NCI-H524 (cell line): ENCODE results near the gene ANXA9.

Experiments used
- DNase-seq, 2 experiments: peaks; one replicate each; lab custom pipeline; 2025; lab: John Stamatoyannopoulos, UW

ANXA9 gene

GRCh38 chr1:150981805-150982712 lies at the start of gene ANXA9:
Gene ANXA9, plus strand, starts transcription at chr1:150982292. Its CDS starts 814 bp downstream, at chr1:150983106.
- DNase-seq, result no peak

GRCh38 chr1:150944856-150945255 lies 37.2 kb upstream of the ANXA9 start:
- no peak for DNase-seq

DNA sequence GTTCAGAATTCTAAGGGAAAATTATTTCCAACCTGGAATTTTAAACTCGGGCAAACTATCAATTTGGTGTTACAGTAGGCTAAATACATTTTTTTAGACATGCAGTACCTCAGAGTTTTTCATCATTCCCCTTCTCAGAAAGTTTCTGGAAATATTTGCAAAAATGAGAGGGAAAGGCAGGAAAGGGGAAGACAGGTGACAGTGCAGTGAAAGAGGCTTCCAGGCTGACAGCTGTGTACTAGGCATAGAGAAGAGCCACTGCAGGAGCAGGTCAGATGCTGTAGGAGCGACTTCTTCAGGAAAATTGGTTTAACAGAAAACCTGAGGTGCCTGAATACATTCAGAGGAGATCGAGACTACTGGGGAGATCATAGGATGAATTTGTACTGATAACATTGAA lies 27.4 kb upstream of the ANXA9 start:
- no peak for DNase-seq

DNA sequence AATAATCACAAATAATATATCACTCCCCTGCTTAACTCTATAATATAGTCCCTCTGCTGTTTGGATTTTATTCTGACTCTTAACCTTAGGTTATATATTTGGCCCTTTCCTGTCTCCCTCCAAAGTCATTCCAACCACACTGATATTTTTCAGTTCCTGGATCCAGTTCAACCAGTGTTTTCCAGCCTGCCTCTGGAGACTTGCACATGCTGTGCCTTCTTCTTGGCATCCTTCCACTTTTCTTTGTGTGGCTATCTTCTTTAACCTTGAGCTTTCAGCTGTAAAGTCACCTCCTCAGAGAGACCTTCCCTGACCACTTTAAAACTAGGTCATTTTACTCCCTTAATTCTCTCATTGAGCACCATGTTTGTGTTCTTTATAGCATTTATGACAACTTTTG lies 26.8 kb upstream of the ANXA9 start:
- no peak for DNase-seq

GRCh38 chr1:150957666-150958065 lies 24.4 kb upstream of the ANXA9 start:
- DNase-seq, result no peak

GRCh38 chr1:150960646-150961045 lies 21.4 kb upstream of the ANXA9 start:
- DNase-seq, result no peak

DNA sequence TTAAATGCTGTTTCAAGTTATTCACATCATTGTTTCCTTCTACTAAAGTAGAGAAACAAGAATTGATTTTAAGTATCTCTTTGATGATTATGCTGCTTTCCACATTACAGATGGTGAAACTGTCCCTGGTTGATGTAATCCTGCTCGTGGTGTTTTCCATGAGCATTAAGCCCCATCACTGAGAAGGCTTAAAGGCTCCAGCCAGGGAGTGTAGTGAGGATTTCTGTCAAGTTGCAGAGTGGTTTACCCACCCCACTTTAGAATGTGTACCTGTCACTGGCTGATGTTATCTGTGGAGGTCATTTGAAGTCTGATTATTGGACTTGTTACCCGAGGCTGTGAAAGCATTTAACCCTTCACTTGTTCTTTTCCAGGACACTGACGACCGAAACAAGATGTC lies 20.3 kb upstream of the ANXA9 start:
- peak in 1 of 2 experiments; percentile 12 for DNase-seq

- DNase-seq, result no peak
These were observed 18.6 kb upstream of the ANXA9 start for GRCh38 chr1:150963321-150964163.

DNA sequence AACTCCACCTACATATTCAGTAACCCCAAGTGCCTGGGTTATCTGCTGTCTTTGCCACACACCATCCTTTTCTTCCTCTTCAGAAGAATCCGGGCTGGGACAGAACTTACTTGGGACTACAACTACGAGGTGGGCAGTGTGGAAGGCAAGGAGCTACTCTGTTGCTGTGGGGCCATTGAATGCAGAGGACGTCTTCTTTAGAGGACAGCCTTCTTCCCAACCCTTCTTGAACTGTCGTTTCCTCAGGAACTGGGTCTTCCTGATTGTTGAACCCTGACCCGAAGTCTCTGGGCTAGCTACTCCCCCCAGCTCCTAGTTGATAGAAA lies 18.0 kb upstream of the ANXA9 start:
- no peak for DNase-seq

DNA sequence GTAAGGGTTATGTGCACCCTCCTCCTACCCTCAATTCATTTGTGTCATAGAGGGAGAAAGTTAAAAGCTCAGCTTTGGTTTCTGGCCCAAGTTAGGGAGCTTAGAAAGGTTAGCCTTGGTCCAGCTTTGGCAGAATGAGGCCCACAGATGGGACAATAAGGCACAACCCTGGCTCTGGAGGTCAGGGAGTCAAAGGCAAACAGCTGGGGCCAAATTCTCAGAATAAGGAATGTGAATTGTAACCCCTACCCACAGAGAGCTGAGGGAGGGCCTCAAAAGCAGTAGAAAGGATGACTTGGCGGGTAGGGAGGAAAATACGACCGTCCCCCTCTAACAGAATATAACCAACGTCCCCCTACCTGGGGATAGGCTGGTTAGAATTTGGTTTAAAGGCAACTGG lies 16.5 kb upstream of the ANXA9 start:
- no peak for DNase-seq

GRCh38 chr1:150966011-150966410 lies 16.1 kb upstream of the ANXA9 start:
- no peak for DNase-seq

GRCh38 chr1:150967936-150968335 lies 14.2 kb upstream of the ANXA9 start:
- no peak for DNase-seq

- no peak for DNase-seq
These were observed 13.6 kb upstream of the ANXA9 start for GRCh38 chr1:150968491-150968890.

GRCh38 chr1:150969626-150970025 lies 12.5 kb upstream of the ANXA9 start:
- no peak for DNase-seq

DNA sequence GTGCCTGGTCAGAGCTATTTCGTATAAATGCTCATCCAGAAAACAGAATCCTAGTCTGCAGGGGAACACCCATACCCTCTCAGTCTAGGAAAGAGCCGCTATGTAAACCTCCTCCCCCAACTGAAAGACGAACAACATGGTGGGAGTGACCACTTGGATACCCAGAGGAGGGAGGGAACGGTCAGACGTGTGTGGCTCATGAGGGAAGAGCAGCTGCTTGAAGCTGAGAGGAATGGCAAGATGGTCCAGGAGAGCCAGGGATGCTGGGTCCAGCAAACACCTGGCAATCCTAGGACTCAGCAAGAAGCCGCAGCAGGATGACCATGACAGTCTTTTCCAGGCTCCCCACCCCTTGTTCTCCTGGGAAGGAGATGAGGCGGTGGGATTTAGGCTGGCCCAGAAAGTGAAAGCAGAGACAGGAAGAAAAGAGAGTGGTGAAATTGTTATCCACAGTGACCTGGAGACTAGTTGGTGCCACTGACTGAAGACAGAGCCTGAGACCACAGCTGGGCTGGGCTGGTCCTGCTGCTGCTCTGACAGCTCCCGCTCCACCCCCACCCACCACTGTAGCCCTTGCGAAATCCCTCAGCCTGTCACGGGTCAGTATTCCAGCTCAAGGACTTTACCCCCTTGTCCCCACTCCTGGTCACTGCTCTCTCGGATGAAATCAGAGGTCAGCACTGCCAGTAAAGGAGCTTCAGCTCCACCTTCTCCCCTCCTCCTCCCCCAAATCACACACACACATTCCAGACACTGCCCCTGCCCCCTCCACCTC lies 11.1 kb upstream of the ANXA9 start:
- no peak for DNase-seq

DNA sequence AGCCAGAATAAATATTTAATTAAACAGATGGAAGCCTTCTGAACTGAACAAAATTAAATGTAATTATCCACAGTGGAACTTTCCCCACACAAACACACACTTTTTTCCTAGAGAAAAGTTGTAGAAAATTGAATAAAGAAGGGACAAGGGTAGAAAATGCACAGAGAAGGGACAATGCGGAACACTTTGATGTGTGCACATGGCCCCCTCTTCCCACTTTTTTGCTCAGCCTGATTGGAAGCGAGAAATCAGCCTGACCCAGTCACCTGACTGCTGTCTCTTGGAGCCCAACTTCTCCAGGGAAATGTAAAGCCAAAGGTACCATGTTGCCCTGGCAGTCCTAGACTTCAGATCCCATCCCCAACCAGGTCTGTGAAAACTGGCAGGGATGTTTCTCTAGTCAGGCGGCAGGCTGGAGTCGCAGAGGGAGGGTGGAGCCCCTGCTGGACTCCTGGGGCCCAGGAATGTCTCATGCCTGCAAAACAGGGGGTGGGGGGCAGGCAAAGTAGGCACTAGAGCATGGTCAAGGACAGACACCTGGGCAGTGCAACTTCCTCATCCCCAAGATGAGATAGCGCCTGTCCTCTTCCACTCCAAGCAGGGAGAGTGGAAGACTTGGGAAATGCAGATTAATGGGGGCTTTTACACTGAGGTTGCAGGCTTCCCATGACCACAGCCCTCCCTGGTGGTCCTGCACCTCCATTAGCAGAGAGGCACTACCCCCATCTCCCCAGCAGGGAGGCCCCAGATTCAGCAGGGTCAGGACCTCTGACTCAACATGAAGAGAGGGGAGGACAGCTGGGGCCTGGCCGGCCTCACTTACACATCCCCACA lies 10.3 kb upstream of the ANXA9 start:
- DNase-seq, result no peak

- DNase-seq, result peak in 1 of 2 experiments; percentile 27
These were observed 9.6 kb upstream of the ANXA9 start for GRCh38 chr1:150972417-150972940.

- no peak for DNase-seq
These were observed 8.7 kb upstream of the ANXA9 start for GRCh38 chr1:150973258-150973835.

DNA sequence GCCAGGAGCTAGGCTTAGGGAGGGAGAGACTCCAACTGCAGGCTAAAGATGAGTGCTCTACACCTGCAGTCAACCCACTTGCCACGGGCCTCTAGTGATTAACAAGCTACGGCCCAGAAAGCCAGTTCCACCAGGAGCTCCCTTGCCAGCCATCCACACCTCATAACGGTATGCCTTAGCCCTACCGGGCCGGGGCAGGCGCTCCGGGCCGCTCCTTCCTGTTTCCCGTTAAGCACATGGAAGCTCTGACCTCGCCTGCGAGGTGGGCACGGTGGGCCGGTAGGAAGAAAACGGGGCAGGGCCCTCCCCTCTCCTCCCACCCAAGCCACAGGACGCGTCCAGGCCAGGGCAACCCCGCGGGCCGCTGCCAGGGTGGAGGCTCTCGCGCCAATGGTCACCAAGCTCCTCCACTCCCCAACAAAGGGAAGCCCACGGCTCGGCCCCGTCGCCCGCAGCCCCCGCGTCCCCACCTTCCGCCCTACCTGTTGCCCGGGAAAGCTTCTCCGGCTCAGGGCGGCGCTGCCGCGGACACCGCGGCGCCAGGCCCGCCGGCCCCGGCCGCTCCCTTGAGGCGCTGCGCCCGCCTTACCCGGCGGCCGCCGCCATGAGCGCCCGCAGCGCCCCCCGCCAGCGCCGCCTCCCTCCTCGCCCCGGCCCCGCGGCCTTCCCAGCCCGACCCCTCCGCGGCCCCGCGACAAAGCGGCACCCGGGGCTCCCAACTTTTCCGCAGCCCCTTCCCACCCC lies 8.1 kb upstream of the ANXA9 start:
- peak in 1 of 2 experiments; percentile 33 for DNase-seq
